HG03575 (cell line): ENCODE data around the gene C10orf88.
"Not testable (repeated sequence)": the region's sequence is repeated elsewhere in the genome, so short reads cannot be mapped to it uniquely, and the experiment has no call there.

Experiments used
- ATAC-seq: cut with Tn5 transposase; IDR thresholded peaks from one replicate; pipeline ENCODE4 v1.9.1; 2021; ENCODE audit not compliant: unreplicated experiment, insufficient number of reproducible peaks, low FRiP score; ENCODE audit errors: extremely low read depth

The C10orf88 gene

DNA sequence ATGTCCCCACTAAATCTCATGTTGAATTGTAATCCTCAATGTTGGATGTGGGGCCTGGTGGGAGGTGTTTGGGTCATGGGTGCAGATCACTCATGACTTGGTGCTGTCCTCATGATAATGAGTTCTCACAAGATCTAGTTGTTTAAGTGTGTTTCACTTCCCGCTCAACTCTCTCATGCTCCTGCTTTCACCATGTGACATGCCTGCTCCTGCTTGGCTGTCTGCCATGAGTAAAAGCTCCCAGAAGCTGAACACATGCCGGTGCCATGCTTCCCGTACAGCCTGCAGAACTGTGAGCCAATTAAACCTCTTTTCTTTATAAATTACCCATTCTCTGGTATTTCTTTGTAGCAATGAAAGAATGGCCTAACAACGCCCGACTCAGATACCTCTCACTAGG, 20.0 kb upstream of the C10orf88 start:
- ATAC-seq: no peak

DNA sequence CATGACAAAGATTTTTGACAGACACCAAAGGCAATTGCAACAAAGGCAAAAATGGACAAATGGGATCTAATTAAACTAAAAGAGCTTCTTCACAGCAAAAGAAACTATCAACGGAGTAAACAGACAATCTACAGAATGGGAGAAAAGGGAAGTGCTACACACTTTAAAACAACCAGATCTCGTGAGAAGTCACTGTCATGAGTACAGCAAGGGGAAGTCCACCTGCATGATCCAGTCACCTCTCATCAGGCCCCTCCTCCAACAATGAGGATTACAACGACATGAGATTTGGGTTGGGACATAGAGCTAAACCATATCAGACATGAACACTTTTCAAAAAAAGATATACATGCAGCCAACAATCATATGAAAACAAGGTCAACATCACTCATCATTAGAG, 14.7 kb upstream of the C10orf88 start:
- no peak for ATAC-seq

DNA sequence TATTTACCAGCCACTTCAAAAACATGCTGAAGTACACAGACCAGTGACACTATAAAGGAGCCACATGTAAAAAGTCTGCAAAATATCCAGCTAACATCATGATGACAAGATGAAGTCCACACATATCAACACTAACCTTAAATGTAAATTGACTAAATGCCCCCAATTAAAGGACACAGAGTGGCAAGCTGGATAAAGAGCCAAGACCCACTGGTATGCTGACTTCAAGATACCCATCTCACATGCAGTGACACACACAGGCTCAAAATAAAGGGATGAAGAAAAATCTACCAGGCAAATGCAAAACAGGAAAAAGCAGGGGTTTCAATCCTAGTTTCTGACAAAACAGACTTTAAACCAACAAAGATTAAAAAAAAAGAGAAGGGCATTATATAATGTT, 12.9 kb upstream of the C10orf88 start:
- no peak for ATAC-seq

DNA sequence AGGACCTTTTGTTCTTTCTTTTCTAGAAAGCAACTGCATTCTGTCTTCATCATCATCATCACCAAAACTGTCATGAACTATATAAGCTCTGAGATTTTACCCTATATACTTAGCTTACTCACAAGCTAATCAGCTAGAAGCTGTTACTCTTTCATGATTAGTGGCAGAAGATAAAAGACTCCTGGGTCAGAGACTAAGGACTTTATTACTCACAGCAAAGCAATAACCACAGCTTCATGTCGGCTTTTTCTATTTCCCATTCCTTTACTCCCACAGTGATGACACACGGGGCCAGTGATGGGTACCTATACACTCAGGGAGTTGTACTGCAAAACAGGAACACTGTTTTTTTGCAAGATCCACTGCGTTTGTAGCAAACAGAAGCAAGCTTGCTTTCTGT, 8.4 kb upstream of the C10orf88 start:
- ATAC-seq: no peak

DNA sequence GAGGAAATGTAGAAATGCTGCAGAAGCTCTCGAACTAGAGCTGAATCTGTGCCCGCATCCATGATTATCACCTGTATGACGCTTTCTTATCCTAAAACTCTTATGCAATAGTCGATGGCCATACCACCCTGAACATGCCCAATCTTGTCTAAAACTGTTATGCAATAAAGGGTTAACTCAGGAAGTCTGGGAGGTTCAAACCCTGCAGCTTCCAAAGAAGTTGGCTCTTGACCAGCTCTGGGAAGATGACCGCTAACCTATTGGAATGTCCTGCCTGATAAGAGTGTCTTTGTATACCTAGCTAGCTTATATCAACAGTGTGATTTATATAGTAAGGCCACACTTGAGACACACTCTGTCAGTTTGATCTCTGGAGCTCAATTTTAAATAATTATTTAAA, 3.4 kb upstream of the C10orf88 start:
- no peak for ATAC-seq

DNA sequence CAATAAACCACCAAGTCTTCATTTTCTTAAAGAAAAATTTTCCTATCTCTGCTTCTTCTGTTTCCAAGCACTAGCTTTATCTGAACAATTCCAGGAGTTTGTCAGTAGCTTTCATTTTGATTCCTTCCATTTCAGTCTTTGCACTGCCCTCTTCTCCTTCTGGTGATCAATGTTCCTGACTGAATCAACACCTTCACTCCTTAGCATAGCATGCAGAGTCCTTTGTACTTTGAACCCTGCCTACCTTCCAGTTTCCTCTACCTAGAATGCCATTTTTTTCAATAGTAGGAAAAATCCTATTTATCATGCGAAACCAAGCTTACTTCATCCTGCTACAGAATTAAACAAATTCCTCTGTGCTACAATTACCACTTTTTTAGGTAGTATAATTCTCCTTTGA, 1.9 kb upstream of the C10orf88 start:
- ATAC-seq: no peak

DNA sequence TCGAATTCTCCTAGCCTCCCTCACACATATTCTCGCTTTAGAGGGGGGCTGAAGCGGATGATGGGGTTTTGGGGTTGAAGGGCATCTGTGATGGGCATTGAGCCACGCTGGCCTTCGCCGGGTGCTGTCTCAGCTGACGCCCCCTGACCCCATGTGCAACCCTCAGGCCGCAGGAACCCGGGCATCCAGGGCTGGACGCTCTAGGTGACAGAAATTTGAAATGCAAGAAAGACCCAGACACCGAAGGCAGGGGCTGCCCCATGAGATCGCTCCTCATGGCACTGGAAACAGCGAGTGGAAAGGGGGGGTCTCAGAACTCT, 664 bp upstream of the C10orf88 start:
- ATAC-seq: no peak

DNA sequence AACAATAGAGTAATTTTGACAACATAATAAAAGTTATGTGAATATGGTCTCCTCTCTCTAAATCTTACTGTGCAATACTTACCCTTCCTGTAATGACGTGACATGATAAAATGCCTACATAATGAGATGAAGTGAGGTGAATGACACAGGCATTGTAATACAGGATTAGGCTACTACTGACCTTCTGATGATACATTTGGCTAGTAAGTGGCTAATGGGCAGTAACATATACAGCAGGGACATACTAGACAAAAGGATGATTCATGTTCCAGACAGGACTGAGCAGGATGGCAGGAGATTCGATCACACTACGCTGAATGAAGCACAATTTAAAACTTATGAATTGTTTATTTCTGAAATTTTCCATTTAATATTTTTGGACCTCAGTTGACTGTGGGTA, 4.7 kb downstream of the C10orf88 start:
- no peak for ATAC-seq

DNA sequence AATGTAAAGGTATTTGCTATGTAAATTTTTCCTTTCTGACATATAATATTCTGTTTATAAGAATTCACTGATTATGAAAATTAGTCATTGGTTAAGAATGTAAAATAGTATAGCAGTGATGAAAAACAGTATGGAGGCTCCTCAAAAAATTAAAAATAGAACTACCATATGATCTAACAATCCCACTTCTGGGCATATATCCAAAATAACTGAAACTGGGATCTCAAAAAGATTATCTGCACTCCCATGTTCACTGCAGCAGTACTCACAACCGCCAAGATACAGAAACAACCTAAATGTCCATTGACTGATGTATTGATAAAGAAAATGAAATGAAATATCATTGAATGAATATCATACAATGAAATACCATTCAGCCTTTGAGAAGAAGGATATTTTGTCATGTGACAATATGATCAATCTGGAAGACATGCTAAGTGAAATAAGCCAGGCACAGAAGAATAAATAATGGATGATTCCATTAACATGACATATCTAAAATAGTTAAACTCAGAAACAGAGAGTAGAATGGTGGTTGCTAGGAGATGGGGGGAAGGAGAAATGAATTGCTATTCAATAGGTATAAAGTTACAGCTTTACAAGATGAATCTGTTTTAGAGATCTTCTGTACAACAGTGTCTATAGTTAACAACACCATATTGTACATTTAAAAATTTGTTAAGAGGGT, 14.0 kb downstream of the C10orf88 start:
- ATAC-seq: no peak

DNA sequence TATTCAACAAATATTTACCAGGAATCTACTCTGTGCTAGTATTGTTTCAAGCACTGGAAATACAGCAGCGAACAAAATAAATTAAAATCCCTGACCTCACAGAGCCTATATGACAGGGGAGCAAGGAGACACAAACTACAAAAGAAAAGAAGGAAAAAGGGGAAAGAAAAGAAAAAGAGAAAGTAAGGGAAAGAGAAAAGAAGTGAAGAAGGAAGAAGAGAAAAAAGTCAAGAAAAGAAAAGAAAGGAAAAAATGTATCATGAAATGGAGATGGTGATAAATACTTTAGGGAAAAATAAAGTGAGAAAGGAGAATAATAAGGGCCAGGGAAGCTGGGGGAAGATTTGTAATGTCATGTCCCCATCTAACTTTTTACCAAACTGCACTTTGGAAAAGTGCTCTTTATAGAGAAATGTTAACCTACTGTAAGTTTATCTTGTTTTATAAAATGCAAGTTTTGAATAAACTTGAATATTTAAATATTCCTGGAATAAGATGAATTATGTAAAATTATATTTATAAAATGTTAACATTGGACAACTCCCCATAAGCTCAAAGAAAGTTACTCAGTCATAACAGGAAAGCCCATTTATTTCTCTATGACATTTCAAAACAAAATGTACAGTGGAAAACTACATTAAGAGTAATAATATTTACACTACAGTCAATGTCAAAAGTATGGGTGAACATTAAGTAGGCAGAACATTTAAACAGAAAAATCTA, 14.7 kb downstream of the C10orf88 start:
- ATAC-seq: no peak

DNA sequence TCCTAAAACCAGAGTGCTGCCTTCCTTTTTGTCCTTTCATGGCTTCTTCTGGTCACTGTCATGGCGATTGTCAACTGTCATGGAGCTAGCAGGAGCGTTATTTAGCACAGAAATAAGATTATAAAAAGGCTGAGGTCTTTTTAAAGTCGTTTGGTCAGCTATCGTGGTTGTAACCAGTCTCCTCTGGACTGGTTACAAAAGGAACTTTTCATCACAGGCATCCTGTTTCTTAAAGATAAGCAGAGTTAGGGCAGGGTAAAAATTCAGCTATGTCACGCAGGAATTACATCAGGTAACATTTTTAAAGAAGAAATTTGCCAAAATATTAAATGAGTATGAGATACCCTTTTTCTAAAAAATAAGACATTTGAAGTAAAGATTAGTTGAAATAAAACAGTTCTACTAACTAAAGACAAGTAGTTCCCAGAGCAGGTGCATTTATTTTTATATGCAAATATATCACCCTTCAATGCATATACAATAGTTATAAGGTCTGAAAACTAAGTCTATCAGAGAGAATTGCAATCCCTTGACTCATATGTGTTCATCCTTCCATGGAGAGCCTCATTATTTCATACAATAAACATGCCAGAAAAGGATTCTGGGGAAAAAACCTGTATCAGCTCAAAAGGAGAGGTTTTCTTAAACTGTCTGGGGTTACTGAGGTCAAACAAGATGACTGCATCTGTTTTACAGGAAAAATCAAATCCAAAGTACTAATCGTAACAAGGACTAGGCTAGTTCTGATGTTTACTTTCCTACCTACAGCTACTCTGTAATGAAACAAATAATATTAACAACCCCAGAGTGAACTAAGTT, 22.7 kb downstream of the C10orf88 start:
- ATAC-seq: no peak

DNA sequence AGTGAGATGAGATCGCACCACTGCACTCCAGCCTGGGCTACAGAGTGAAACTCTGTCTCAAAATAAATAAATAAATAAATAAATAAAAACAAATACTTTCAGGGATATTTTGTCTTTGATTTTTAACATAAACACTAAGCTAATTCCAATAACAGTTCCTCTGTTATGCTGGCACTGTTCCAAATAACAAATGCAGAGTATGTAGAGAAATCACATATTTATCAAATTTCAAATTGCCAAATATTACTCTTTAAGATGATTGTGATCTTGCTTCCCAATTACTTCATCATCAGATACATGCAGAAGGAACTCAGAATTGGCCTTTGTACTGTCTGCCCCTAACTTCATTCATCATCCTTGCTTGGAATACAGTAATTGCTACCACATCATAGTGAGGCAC, 23.9 kb downstream of the C10orf88 start:
- no peak for ATAC-seq

DNA sequence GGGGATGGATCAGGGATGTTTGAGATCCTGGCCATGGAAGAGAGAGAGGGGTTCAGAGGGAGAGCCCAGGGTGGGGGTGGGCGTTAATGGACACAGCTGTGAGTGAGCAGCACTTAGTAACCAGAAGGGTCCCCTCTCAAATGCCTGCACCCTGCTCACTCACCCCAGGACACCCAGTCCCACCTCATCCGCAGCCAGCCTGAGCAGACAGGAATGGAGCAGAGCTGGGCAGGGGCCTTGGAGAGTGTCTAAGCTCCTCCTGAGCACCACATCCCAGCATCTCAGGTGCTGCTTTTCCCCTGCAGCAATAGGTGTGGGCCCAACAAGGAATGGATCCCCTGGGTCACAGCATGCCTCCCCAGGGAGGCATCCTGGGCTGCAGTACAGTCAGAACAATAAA, 38.3 kb downstream of the C10orf88 start:
- no peak for ATAC-seq

DNA sequence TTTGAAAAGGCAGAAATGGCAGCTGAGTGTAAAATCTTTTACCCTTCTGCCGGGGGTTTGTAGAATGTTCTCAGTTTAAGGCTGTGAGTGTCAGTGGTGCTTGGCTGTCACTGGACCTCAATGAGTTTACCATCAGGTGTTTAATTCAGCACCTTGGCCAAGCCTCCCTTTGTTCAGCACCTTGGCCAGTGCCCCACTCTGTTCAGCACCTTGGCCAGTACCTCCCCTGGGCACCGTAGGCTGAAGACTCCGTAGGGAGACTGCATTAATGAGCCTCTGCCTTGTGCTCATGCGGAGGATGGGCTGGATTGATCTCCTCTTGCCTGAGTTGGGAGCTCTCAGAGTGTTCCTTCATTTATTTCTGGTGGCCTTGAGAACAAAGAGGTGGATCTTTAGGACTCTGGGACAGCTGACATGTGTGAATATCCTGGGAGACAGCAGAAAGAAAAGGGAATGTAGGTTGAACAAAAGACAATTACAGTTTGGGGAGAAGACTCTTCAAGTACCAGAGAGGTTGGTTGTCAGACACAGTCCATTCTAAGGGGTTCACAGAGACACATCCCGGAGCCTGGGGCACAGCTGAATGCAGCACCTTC, 42.0 kb downstream of the C10orf88 start:
- ATAC-seq: no peak

DNA sequence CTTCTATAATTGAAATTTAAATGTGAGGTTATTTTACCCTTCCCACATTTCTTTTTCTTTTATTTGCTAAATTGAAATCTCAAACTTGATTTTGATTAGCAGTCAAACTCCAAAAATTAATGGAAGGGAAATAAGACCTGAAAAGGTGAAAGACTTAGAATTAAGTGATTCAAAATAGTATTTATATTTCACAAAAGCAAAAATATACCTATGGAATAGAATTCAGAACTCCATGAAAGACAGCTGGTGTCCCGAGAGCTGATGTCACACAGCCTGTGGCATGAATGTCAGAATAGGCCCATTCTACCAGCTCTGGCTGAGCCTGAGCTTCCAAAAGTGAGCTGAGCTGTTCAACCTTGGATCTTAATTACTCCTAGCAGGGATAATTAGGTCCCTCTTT, 43.7 kb downstream of the C10orf88 start, which contains the start of gene FAM24A:
TSS of gene FAM24A (plus strand) at position 301 of the 400 bp plus-strand sequence. CDS start 1,025 bp downstream, outside the sequence.
- no peak for ATAC-seq

DNA sequence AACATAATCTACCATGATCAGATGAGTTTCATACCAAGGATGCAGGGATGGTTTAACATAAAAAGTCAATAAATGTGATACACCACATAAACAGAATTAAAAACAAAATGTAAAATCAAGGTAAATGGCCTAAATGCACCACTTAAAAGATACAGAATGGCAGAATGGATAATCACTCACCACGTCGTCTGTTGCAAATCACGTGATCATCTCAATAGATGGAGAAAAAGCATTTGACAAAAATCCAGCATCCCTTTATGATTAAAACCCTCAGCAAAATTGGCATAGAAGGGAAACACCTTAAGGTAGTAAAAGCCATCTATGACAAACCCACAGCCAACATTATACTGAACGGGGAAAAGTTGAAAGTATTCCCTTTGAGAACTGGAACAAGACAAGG, 50.2 kb downstream of the C10orf88 start:
- not testable (repeated sequence) for ATAC-seq

DNA sequence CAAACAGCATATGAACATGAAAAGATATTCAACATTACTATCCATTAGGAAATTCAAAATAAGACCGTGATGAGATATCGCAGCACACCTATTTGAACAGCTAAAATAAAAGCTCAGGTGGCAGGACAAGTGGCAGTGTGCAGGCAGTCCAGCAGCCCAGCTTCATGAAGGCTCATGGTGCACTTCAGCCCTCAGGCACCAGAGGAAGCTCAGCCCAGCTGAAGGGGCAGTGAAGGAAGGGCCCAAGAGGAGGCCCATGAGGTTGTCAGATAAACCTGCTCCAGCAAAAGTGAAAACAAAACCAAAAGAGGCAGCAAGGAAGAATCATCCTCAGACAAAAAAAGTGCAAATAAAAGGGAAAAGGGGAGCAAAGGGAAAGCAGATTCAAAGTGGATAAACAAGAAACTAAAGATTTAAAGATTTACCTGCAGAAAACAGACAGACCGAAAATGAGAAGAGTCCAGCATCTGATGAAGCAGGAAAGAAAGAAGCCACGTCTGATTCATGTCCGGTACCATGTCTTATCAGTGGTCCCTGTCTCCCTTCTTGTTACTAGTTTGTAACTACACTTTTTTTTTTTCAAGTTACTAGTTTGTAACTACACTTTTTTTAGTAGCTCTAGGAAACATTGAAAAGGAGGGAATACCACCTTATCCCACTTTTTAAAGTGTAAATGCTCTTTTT, 59.6 kb downstream of the C10orf88 start:
- no peak for ATAC-seq

DNA sequence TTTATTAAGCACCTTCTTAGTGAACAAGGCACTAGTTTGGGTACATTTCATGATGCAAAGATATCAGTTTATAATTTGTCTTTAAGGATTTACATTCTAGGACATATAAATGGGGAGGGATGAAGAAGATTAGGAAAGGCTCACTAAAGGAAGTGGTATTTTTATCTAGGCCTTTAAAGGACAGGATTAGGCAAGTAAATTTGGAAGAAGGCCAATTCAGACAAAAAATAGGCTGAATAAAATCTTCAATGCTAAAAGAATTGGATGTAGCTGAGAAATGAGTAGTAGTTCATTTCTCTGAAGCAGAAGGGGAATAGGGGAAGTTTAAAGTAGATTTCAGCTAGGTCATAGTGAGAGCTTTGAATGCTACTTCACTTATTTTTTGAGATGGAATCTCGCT, 69.9 kb downstream of the C10orf88 start:
- ATAC-seq: no peak

DNA sequence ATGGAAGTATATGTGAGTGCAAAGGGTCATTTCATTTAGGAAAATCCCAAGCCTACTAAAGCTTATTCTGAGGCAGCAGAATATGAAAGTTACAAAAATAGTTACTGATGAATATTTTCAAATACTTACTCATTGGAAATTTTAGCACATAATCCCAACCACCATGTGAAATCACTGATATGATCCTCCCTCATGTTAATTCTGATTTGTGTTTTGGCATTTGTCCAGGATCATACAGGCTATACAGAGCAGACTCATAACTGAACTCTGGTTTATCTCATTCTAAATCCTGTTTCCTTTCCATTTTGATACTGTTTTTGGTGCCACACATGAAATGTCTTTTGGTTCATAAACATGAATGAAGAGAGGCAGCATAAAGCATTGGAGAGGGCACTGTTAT, 71.3 kb downstream of the C10orf88 start:
- no peak for ATAC-seq
